HL-60 (cell line): Measurements from ENCODE around the gene MTMR12.
A peak's percentile ranks its signal among the peaks of the same experiment; 100 is the strongest.

Experiments
- DNase-seq, 2 experiments: peaks; one replicate each; pipeline ENCODE4 v3.0.0-alpha.2; 2010 to 2020; ENCODE audit warnings: low read depth in 1 of 2, low spot score in 1 of 2
- H3K27ac ChIP-seq: fragments of 250-450 bp; sonication (Bioruptor Pico); replicated peaks from 2 replicates; pipeline ENCODE4 v1.5.1; 2020; ENCODE audit warnings: mild to moderate bottlenecking, moderate library complexity
- H3K27me3 ChIP-seq: fragments of 250-450 bp; sonication (Bioruptor Pico); 2 replicates; pipeline ENCODE4 v1.5.1; 2021; ENCODE audit warnings: mild to moderate bottlenecking, moderate library complexity; ENCODE audit not compliant: insufficient read depth, poor library complexity, severe bottlenecking
- H3K4me3 ChIP-seq: replicated peaks from 2 replicates; pipeline ENCODE4 v1.5.1; 2011; ENCODE audit warnings: mild to moderate bottlenecking, control low read depth, low read length; ENCODE audit not compliant: insufficient read depth
- GABPA ChIP-seq: IDR thresholded peaks from 2 replicates; pipeline ENCODE4 v1.6.1; 2012; ENCODE audit warnings: low read depth
- POLR2AphosphoS5 ChIP-seq: IDR thresholded peaks from 2 replicates; pipeline ENCODE4 v1.6.1; 2012; ENCODE audit warnings: low read depth
- SPI1 ChIP-seq: IDR thresholded peaks from 2 replicates; pipeline ENCODE4 v1.6.1; 2012; ENCODE audit warnings: low read depth, mild to moderate bottlenecking, borderline replicate concordance
- TF ChIP-seq, protein P1 (sequence below): IDR thresholded peaks from 2 replicates; pipeline ENCODE4 v1.6.1; 2012; ENCODE audit warnings: low read depth; ENCODE audit not compliant: insufficient replicate concordance
- TF ChIP-seq, protein P2 (sequence below): IDR thresholded peaks from one replicate; pipeline ENCODE4 v1.5.1; 2011; ENCODE audit warnings: low read length, control low read depth, inconsistent platforms; ENCODE audit not compliant: insufficient read depth

Gene MTMR12

DNA sequence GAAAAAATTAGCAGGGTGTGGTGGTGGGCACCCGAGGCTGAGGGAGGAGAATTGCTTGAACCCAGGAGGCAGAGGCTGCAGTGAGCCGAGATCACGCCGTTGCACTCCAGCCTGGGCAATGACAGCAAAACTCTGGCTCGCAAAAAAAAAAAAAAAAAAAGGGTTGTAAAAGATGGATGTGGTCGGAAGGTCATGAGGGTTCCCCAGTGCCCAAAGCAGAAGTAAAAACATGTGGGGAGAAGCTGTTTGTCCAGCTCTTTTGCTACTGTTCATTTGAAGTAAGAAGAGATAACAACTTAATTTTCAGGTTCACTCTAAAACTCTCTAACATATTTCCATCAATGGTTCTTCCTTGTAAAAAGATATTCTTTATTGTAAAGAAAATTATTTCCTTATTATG lies 81.5 kb downstream of the MTMR12 start:
- peak in 1 of 2 experiments; percentile 65 for DNase-seq
- TF ChIP-seq POLR2AphosphoS5: no peak
- TF ChIP-seq, protein P1, sequence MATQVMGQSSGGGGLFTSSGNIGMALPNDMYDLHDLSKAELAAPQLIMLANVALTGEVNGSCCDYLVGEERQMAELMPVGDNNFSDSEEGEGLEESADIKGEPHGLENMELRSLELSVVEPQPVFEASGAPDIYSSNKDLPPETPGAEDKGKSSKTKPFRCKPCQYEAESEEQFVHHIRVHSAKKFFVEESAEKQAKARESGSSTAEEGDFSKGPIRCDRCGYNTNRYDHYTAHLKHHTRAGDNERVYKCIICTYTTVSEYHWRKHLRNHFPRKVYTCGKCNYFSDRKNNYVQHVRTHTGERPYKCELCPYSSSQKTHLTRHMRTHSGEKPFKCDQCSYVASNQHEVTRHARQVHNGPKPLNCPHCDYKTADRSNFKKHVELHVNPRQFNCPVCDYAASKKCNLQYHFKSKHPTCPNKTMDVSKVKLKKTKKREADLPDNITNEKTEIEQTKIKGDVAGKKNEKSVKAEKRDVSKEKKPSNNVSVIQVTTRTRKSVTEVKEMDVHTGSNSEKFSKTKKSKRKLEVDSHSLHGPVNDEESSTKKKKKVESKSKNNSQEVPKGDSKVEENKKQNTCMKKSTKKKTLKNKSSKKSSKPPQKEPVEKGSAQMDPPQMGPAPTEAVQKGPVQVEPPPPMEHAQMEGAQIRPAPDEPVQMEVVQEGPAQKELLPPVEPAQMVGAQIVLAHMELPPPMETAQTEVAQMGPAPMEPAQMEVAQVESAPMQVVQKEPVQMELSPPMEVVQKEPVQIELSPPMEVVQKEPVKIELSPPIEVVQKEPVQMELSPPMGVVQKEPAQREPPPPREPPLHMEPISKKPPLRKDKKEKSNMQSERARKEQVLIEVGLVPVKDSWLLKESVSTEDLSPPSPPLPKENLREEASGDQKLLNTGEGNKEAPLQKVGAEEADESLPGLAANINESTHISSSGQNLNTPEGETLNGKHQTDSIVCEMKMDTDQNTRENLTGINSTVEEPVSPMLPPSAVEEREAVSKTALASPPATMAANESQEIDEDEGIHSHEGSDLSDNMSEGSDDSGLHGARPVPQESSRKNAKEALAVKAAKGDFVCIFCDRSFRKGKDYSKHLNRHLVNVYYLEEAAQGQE: no peak
- peak; percentile 9; the same call in 1 of the 2 replicates for TF ChIP-seq SPI1
- TF ChIP-seq, protein P2, sequence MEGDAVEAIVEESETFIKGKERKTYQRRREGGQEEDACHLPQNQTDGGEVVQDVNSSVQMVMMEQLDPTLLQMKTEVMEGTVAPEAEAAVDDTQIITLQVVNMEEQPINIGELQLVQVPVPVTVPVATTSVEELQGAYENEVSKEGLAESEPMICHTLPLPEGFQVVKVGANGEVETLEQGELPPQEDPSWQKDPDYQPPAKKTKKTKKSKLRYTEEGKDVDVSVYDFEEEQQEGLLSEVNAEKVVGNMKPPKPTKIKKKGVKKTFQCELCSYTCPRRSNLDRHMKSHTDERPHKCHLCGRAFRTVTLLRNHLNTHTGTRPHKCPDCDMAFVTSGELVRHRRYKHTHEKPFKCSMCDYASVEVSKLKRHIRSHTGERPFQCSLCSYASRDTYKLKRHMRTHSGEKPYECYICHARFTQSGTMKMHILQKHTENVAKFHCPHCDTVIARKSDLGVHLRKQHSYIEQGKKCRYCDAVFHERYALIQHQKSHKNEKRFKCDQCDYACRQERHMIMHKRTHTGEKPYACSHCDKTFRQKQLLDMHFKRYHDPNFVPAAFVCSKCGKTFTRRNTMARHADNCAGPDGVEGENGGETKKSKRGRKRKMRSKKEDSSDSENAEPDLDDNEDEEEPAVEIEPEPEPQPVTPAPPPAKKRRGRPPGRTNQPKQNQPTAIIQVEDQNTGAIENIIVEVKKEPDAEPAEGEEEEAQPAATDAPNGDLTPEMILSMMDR: no peak
- Histone ChIP-seq H3K27me3 (no peaks in the 10 kb centered on the region), H3K4me3 (no peak overlapping the region), H3K27ac (peak overlapping the region; percentile 85)

DNA sequence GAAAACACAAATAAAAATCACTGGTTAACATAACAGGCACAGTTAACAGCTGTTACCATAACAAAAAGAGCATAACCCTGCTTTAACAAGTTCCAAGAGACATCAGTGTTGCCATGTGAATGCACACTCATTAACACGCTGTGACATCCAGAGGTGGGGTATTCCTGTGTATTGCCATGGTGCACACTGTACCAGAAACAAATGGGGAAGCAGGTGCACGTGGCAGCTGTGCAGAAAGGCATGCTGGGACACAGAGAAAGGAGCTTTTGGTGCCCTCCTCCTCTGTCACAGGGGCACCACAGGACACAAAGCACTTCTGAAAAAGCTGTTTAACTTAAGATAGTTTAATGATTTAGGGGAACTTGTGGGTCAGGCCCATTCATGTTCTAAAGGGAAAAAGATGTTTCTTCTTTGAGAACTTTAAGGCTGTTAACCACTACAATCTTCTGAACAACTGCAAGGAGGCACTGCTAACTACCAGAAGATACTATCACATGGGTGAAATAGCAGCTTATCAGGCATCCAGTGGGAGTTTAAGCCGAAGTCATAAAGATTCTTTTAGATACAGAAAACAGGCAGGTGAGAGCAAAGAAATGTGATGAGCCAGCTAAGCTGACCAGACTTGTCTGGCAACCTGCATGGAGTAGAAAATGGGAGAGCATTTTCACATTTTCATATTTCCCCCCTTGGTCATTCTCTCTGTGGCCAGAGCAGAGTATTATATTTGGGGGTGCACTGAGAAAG lies 82.2 kb downstream of the MTMR12 start:
- Histone ChIP-seq H3K27me3 (no peaks in the 10 kb centered on the region), H3K4me3 (no peak overlapping the region), H3K27ac (peak overlapping the region; percentile 85)
- DNase-seq: peak in 1 of 2 experiments; percentile 78
- TF ChIP-seq, protein P2: no peak
- TF ChIP-seq, protein P1: no peak
- TF ChIP-seq POLR2AphosphoS5 (peak; percentile 28; the same call in 1 of the 2 replicates), GABPA (no peak), SPI1 (no peak; the same call in 1 of the 2 replicates)

DNA sequence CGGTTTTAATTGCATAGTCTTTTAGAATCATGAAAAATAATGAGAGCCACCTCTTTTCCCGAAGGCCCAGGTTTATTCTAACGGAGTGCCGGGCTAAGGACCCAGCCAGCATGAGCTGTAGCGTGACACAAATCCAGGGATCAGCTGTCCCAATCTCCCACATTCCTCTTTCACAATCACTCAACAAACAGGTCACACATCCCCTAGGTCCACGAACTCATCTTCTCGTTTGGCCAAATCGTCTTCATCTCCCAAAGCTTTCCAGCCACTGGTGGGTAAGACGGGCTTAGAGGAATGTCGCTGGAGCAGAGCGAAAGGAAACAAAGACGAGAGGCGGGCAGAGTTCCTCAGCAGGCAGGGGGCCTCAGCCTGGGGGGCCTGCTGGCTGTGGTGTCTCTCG lies 83.2 kb downstream of the MTMR12 start:
- no peak overlapping the region for H3K4me3 ChIP-seq
- H3K27me3 ChIP-seq: no peaks in the 10 kb centered on the region
- H3K27ac ChIP-seq: no peak overlapping the region
- DNase-seq: no peak
- TF ChIP-seq POLR2AphosphoS5 (no peak), GABPA (no peak)
- TF ChIP-seq, protein P2: no peak
- TF ChIP-seq, protein P1: no peak
